A549 (cell line): Measurements from ENCODE around the gene ESR2. TPM values are rescaled to one million over a fixed set of nuclear protein-coding genes. Genes with fewer than 3 reads are reported as not detected.

Experiments
- ATAC-seq, 2 experiments: fragments of 200-7000 bp in 1 of 2; fragments of >200 bp in 1 of 2; cut with Nextera tagmentation in 1 of 2; cut with Tn5 transposase in 1 of 2; 3 replicates each; pipeline versions ENCODE4 v1.8.0 to v1.9.1; 2018 to 2020; ENCODE audit warnings: mild to moderate bottlenecking in 1 of 2, moderate library complexity in 1 of 2
- CTCF ChIA-PET: fragments of 300-600 bp; sonication (Branson Sonifier 250); formaldehyde crosslinking; extraction: SDS; loops from one replicate; lab custom pipeline; 2021; ENCODE audit warnings: antibody characterized with exemption, inconsistent platforms; lab: Yijun Ruan, JAX
- POLR2A ChIA-PET: fragments of 350-600 bp; formaldehyde crosslinking; extraction: SDS; loops from one replicate; lab custom pipeline; 2021; ENCODE audit warnings: antibody characterized with exemption, inconsistent platforms; lab: Yijun Ruan, JAX
- DNase-seq, 2 experiments: peaks; one replicate each; pipeline versions ENCODE4 v3.0.0 to v3.0.0-alpha.2; 2011 to 2016; ENCODE audit warnings: low read depth in 1 of 2, low spot score in 1 of 2
- FAIRE-seq: peaks from 2 replicates; lab custom pipeline; 2011; peaks lifted over from hg19 to GRCh38; lab: Jason Lieb, UNC
- H3K27ac ChIP-seq, 2 experiments: fragments of >200 bp; sonication (Bioruptor Twin); formaldehyde crosslinking; 3 replicates each; pipeline ENCODE4 v1.5.1; 2016 to 2017
- H3K4me1 ChIP-seq: fragments of >200 bp; sonication (Bioruptor Twin); formaldehyde crosslinking; 3 replicates; pipeline ENCODE4 v1.6.1; 2016
- H3K4me2 ChIP-seq: fragments of >200 bp; sonication (Bioruptor Twin); formaldehyde crosslinking; 3 replicates; pipeline ENCODE4 v1.6.1; 2016
- H3K4me3 ChIP-seq: fragments of >200 bp; sonication (Bioruptor Twin); formaldehyde crosslinking; 3 replicates; pipeline ENCODE4 v1.5.1; 2016
- H3K9me3 ChIP-seq: fragments of >200 bp; sonication (Bioruptor Twin); formaldehyde crosslinking; 3 replicates; pipeline ENCODE4 v1.6.1; 2016
- BHLHE40 ChIP-seq: IDR thresholded peaks from 2 replicates; pipeline ENCODE4 v1.6.1; 2012; ENCODE audit warnings: low read depth, low read length, inconsistent platforms
- CBX2 ChIP-seq: fragments of 200-600 bp; sonication (generic); IDR thresholded peaks from 2 replicates; pipeline ENCODE4 v1.6.1; 2016; ENCODE audit warnings: low read depth, mild to moderate bottlenecking, borderline replicate concordance
- CBX8 ChIP-seq: fragments of 200-600 bp; sonication (generic); IDR thresholded peaks from 2 replicates; pipeline ENCODE4 v1.6.1; 2016
- CEBPB ChIP-seq, 2 experiments: fragments of >200 bp in 1 of 2; sonication (Bioruptor Twin) in 1 of 2; formaldehyde crosslinking in 1 of 2; IDR thresholded peaks; 2 replicates each; pipeline ENCODE4 v1.6.1; 2012 to 2016
- CHD2 ChIP-seq: fragments of 150-350 bp; IDR thresholded peaks from 2 replicates; pipeline ENCODE4 v1.6.1; 2014; ENCODE audit warnings: low read length; ENCODE audit not compliant: partially characterized antibody
- CHD4 ChIP-seq: fragments of 200-600 bp; sonication (generic); IDR thresholded peaks from 2 replicates; pipeline ENCODE4 v1.6.1; 2016; ENCODE audit warnings: antibody characterized with exemption, mild to moderate bottlenecking, borderline replicate concordance
- ELK1 ChIP-seq: fragments of 150-350 bp; IDR thresholded peaks from 2 replicates; pipeline ENCODE4 v1.6.1; 2014; ENCODE audit warnings: low read depth, mild to moderate bottlenecking, low read length
- FOSB ChIP-seq: fragments of 250-450 bp; sonication (Bioruptor Pico); IDR thresholded peaks from 2 replicates; pipeline ENCODE4 v1.5.0; 2020; ENCODE audit warnings: mild to moderate bottlenecking, moderate library complexity
- FOSL2 ChIP-seq, 2 experiments: fragments of 450-650 bp in 1 of 2; fragments of >200 bp in 1 of 2; sonication (Bioruptor Twin) in 1 of 2; formaldehyde crosslinking; IDR thresholded peaks; 2 replicates each; pipeline versions ENCODE4 v1.5.0 to v1.6.1; 2016 to 2020; ENCODE audit warnings: mild to moderate bottlenecking in 1 of 2, moderate library complexity in 1 of 2
- HDAC2 ChIP-seq: fragments of 200-600 bp; sonication (generic); IDR thresholded peaks from 2 replicates; pipeline ENCODE4 v1.6.1; 2016
- HOXA7 ChIP-seq: fragments of 250-450 bp; sonication (Bioruptor Pico); IDR thresholded peaks from 2 replicates; pipeline ENCODE4 v1.5.0; 2020; ENCODE audit warnings: mild to moderate bottlenecking, moderate library complexity
- HOXB13 ChIP-seq: fragments of 250-450 bp; sonication (Bioruptor Pico); IDR thresholded peaks from 2 replicates; pipeline ENCODE4 v1.5.0; 2020; ENCODE audit warnings: low read depth, mild to moderate bottlenecking, moderate library complexity
- JUN ChIP-seq, 2 experiments: fragments of >200 bp; sonication (Bioruptor Twin); formaldehyde crosslinking; IDR thresholded peaks; 2 replicates in 1 of 2; 3 replicates in 1 of 2; pipeline ENCODE4 v1.6.1; 2016 to 2017
- NR3C1 ChIP-seq: fragments of >200 bp; sonication (Bioruptor Twin); formaldehyde crosslinking; IDR thresholded peaks from 3 replicates; pipeline ENCODE4 v1.6.1; 2017
- POLR2AphosphoS2 ChIP-seq: conservative IDR thresholded peaks from 2 replicates; pipeline ENCODE4 v1.6.1; 2012; ENCODE audit warnings: low read length, improper control_type of control experiment, inconsistent platforms
- RARB ChIP-seq: fragments of 250-450 bp; sonication (Bioruptor Pico); IDR thresholded peaks from 2 replicates; pipeline ENCODE4 v1.8.0; 2021; ENCODE audit warnings: mild to moderate bottlenecking, moderate library complexity
- SMC3 ChIP-seq: fragments of >200 bp; sonication (Bioruptor Twin); formaldehyde crosslinking; IDR thresholded peaks from 3 replicates; pipeline ENCODE4 v1.6.1; 2018; ENCODE audit warnings: inconsistent platforms
- USF2 ChIP-seq: fragments of 450-650 bp; IDR thresholded peaks from 2 replicates; pipeline ENCODE4 v1.6.1; 2014; ENCODE audit warnings: antibody characterized with exemption
- ZFP36 ChIP-seq: fragments of 450-650 bp; IDR thresholded peaks from 2 replicates; pipeline ENCODE4 v1.6.1; 2014; ENCODE audit warnings: borderline replicate concordance; ENCODE audit not compliant: partially characterized antibody
- ZSCAN20 ChIP-seq: fragments of 250-450 bp; sonication (Bioruptor Pico); IDR thresholded peaks from 2 replicates; pipeline ENCODE4 v1.8.0; 2022; ENCODE audit warnings: mild to moderate bottlenecking, moderate library complexity
- WGBS: methylation state at CpG from one replicate; pipeline ENCODE4 v1.1.6; 2017; ENCODE audit errors: missing lambda C conversion rate; 5-methylcytosine and 5-hydroxymethylcytosine counted together
- polyA plus RNA-seq, 4 experiments: library from polyadenylated mRNA; depleted of rRNA in 3 of 4; stranded (reverse); fragments of >200 nt; fragmentation: RNase III in 1 of 4; extraction: RNeasy Plus Mini Kit Qiagen cat#74134 plus additional on column Dnase treatment in 1 of 4; gene quantifications; 2 replicates in 3 of 4; 3 replicates in 1 of 4; pipeline ENCODE4 v1.2.3, GENCODE V29; 2011 to 2017
- TF ChIP-seq, protein P1 (sequence below): fragments of 250-450 bp; sonication (Bioruptor Pico); IDR thresholded peaks from 2 replicates; pipeline ENCODE4 v1.5.0; 2021; ENCODE audit warnings: mild to moderate bottlenecking, moderate library complexity, borderline replicate concordance
- TF ChIP-seq, protein P2 (sequence below): fragments of 200-600 bp; sonication (generic); IDR thresholded peaks from 2 replicates; pipeline ENCODE4 v1.6.1; 2016; ENCODE audit warnings: antibody characterized with exemption, mild to moderate bottlenecking, moderate library complexity
- TF ChIP-seq, protein P3 (sequence below): IDR thresholded peaks from 2 replicates; pipeline ENCODE4 v1.6.1; 2012
- TF ChIP-seq, protein P4 (sequence below): fragments of >200 bp; sonication (Bioruptor Twin); formaldehyde crosslinking; IDR thresholded peaks from 3 replicates; pipeline ENCODE4 v1.5.1; 2016
- TF ChIP-seq, protein P5 (sequence below): IDR thresholded peaks from 2 replicates; pipeline ENCODE4 v1.6.1; 2012; ENCODE audit warnings: low read depth, borderline replicate concordance

ESR2 gene
- polyA plus RNA-seq, 2 of the 4 experiments (the other 2 are of a cell fraction) = 0.05 to 0.06 TPM

DNA sequence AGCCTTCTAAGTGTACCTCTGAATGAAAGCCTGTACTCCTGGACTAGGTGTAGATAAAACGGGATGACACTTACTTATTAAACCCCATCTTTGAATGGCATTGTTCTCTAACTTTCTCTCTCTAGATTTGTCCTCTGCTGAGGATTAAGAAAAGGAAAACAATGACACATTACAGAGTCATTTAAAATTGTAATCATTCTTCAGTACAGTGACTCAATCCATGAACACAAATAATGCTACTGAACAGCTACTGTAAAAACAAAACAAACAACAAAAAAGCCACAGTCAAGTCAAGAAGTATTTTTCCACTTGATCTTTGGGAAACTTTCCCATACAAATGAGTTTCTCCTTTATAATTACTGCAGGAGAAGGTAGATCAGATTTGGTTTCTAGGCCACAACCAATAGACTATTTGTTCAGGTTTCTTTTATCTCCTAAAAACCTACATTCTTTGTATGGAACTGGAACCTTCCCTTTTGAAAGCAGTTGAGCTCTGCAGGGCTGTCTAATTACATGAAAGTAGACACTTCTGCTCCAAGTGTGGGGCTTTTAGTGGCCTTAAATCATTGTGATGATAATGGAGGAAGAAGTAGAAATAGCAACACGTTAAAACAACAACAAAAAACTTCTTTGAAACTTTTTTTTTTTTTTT lies 219.1 kb downstream of the ESR2 start:
- no peak for FAIRE-seq
- DNase-seq = peak; percentile 4 to 10
- H3K4me2 ChIP-seq = peak overlapping the region; percentile 12

DNA sequence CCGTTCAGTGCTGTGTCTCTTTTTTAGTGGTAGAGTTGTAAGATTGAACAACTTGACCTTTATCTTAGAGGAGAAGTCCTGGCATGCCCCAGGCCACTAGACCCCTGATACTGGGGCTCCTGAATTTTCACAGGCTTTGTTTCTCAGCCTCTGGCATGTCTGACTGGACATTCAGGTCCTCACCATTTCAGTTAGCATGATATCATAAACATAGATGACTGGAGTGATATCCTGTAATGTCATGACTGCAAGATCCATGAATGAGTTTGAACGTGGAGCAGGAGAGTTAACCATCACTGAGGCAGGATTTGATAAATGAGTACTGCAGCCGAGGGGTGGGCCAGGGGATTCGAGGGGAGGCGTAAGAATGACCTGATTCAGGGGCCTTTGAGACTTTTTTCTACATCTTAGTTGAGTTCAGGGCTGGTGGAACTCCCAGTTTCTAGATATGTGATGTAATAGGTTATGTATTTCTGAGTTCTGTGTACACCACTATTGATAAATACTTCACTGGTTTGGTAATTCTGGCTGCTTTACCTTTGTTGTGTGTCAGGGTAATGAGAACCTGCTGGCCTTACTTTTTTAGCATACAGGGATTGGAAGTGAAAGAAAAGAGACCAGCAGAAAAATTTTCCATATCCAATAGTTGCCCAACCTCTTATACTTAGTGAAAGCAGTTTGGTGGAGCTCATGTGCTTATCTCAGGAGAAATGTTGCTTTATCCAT lies 224.4 kb downstream of the ESR2 start:
- TF ChIP-seq ZFP36 (no peak), NR3C1 (no peak), HOXA7 (no peak), USF2 (no peak), FOSB (CRISPR knock-in tag) (no peak), ZSCAN20 (CRISPR knock-in tag) (no peak), POLR2AphosphoS2 (no peak), HOXB13 (CRISPR knock-in tag) (no peak), ELK1 (no peak), RARB (no peak), HDAC2 (no peak), JUN (IDR thresholded peaks at IDR 0.05) (no peak), CBX2 (no peak)
- TF ChIP-seq, protein P1, sequence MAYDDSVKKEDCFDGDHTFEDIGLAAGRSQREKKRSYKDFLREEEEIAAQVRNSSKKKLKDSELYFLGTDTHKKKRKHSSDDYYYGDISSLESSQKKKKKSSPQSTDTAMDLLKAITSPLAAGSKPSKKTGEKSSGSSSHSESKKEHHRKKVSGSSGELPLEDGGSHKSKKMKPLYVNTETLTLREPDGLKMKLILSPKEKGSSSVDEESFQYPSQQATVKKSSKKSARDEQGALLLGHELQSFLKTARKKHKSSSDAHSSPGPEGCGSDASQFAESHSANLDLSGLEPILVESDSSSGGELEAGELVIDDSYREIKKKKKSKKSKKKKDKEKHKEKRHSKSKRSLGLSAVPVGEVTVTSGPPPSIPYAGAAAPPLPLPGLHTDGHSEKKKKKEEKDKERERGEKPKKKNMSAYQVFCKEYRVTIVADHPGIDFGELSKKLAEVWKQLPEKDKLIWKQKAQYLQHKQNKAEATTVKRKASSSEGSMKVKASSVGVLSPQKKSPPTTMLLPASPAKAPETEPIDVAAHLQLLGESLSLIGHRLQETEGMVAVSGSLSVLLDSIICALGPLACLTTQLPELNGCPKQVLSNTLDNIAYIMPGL (CRISPR knock-in tag) = no peak
- TF ChIP-seq, protein P2, sequence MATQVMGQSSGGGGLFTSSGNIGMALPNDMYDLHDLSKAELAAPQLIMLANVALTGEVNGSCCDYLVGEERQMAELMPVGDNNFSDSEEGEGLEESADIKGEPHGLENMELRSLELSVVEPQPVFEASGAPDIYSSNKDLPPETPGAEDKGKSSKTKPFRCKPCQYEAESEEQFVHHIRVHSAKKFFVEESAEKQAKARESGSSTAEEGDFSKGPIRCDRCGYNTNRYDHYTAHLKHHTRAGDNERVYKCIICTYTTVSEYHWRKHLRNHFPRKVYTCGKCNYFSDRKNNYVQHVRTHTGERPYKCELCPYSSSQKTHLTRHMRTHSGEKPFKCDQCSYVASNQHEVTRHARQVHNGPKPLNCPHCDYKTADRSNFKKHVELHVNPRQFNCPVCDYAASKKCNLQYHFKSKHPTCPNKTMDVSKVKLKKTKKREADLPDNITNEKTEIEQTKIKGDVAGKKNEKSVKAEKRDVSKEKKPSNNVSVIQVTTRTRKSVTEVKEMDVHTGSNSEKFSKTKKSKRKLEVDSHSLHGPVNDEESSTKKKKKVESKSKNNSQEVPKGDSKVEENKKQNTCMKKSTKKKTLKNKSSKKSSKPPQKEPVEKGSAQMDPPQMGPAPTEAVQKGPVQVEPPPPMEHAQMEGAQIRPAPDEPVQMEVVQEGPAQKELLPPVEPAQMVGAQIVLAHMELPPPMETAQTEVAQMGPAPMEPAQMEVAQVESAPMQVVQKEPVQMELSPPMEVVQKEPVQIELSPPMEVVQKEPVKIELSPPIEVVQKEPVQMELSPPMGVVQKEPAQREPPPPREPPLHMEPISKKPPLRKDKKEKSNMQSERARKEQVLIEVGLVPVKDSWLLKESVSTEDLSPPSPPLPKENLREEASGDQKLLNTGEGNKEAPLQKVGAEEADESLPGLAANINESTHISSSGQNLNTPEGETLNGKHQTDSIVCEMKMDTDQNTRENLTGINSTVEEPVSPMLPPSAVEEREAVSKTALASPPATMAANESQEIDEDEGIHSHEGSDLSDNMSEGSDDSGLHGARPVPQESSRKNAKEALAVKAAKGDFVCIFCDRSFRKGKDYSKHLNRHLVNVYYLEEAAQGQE = no peak
- TF ChIP-seq, protein P3, sequence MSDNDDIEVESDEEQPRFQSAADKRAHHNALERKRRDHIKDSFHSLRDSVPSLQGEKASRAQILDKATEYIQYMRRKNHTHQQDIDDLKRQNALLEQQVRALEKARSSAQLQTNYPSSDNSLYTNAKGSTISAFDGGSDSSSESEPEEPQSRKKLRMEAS = no peak
- TF ChIP-seq, protein P4, sequence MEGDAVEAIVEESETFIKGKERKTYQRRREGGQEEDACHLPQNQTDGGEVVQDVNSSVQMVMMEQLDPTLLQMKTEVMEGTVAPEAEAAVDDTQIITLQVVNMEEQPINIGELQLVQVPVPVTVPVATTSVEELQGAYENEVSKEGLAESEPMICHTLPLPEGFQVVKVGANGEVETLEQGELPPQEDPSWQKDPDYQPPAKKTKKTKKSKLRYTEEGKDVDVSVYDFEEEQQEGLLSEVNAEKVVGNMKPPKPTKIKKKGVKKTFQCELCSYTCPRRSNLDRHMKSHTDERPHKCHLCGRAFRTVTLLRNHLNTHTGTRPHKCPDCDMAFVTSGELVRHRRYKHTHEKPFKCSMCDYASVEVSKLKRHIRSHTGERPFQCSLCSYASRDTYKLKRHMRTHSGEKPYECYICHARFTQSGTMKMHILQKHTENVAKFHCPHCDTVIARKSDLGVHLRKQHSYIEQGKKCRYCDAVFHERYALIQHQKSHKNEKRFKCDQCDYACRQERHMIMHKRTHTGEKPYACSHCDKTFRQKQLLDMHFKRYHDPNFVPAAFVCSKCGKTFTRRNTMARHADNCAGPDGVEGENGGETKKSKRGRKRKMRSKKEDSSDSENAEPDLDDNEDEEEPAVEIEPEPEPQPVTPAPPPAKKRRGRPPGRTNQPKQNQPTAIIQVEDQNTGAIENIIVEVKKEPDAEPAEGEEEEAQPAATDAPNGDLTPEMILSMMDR = no peak
- H3K9me3 ChIP-seq = no peaks in the 10 kb centered on the region
- FAIRE-seq (no peak), ATAC-seq (no peak), DNase-seq (no peak)
- ChIA-PET CTCF (no interaction called here), POLR2A (no interaction called here)
- H3K27ac ChIP-seq = no peak overlapping the region
- no peak overlapping the region for H3K4me2 ChIP-seq
- WGBS = 83% methylated on average over 5 of the region's 5 CpGs
- H3K4me1 ChIP-seq = peaks cover 5% of the 10 kb centered on the region; the same call in 2 of the 3 replicates
- H3K4me3 ChIP-seq = no peak overlapping the region

More for the DNA sequence above, 219.1 kb downstream of the ESR2 start:
- ChIA-PET CTCF (no interaction called here), POLR2A (no interaction called here)
- Histone ChIP-seq H3K4me3 (no peak overlapping the region), H3K27ac (no peak overlapping the region), H3K4me1 (peaks cover 12% of the 10 kb centered on the region; the same call in 2 of the 3 replicates), H3K9me3 (no peaks in the 10 kb centered on the region)
- WGBS = 55% methylated on average over 2 of the region's 2 CpGs
- ATAC-seq = peak; percentile 56 to 72; a peak in 4 of 6 replicates
- TF ChIP-seq BHLHE40 (no peak), CEBPB (IDR thresholded peaks at IDR 0.05) (peak in 1 of 2 experiments; percentile 15; a peak in 1 of 4 replicates), FOSL2 (IDR thresholded peaks at IDR 0.05) (no peak), FOSL2 (CRISPR knock-in tag; IDR thresholded peaks at IDR 0.05) (peak; percentile 73), USF2 (no peak), CHD4 (no peak), SMC3 (no peak), POLR2AphosphoS2 (no peak), CHD2 (no peak), CBX8 (no peak)
- TF ChIP-seq, protein P5, sequence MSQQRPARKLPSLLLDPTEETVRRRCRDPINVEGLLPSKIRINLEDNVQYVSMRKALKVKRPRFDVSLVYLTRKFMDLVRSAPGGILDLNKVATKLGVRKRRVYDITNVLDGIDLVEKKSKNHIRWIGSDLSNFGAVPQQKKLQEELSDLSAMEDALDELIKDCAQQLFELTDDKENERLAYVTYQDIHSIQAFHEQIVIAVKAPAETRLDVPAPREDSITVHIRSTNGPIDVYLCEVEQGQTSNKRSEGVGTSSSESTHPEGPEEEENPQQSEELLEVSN = no peak
